Smooth muscle cell (in vitro differentiated cells): ENCODE measurements around the gene CIAO1. TPM values are rescaled to one million over a fixed set of nuclear protein-coding genes. Genes with fewer than 3 reads are reported as not detected.
"Not testable (repeated sequence)": the region's sequence is repeated elsewhere in the genome, so short reads cannot be mapped to it uniquely, and the experiment has no call there.

Experiments used
- DNase-seq: peaks from one replicate; lab custom pipeline; 2025; ENCODE audit not compliant: unreplicated experiment; lab: John Stamatoyannopoulos, UW
- H2AFZ ChIP-seq: fragments of 200-600 bp; sonication (generic); 2 replicates; pipeline ENCODE4 v1.6.0; 2016; ENCODE audit warnings: antibody characterized with exemption, low read depth, mild to moderate bottlenecking
- H3F3A ChIP-seq: fragments of 200-600 bp; sonication (generic); 2 replicates; pipeline ENCODE4 v1.6.0; 2017; ENCODE audit warnings: antibody characterized with exemption, low read depth
- H3K27ac ChIP-seq: fragments of 200-600 bp; sonication (generic); 2 replicates; pipeline ENCODE4 v1.5.1; 2016; ENCODE audit warnings: low read depth, mild to moderate bottlenecking
- H3K27me3 ChIP-seq: fragments of 200-600 bp; sonication (generic); 2 replicates; pipeline ENCODE4 v1.6.1; 2016; ENCODE audit warnings: low read depth, mild to moderate bottlenecking
- H3K36me3 ChIP-seq: fragments of 200-600 bp; sonication (generic); 2 replicates; pipeline ENCODE4 v1.5.1; 2016; ENCODE audit warnings: low read depth
- H3K4me1 ChIP-seq: fragments of 200-600 bp; sonication (generic); 2 replicates; pipeline ENCODE4 v1.5.1; 2016; ENCODE audit warnings: low read depth
- H3K4me2 ChIP-seq: fragments of 200-600 bp; sonication (generic); 2 replicates; pipeline ENCODE4 v1.6.0; 2016; ENCODE audit warnings: mild to moderate bottlenecking
- H3K4me3 ChIP-seq: fragments of 200-600 bp; sonication (generic); 2 replicates; pipeline ENCODE4 v1.5.1; 2016; ENCODE audit warnings: mild to moderate bottlenecking
- H3K79me2 ChIP-seq: fragments of 200-600 bp; sonication (generic); 2 replicates; pipeline ENCODE4 v1.6.0; 2016; ENCODE audit warnings: low read depth, mild to moderate bottlenecking
- H3K9ac ChIP-seq: fragments of 200-600 bp; sonication (generic); 2 replicates; pipeline ENCODE4 v1.6.0; 2016; ENCODE audit warnings: low read depth
- H3K9me3 ChIP-seq: fragments of 200-600 bp; sonication (generic); replicated peaks from 2 replicates; pipeline ENCODE4 v1.5.1; 2016; ENCODE audit warnings: low read depth
- H4K20me1 ChIP-seq: fragments of 200-600 bp; sonication (generic); 2 replicates; pipeline ENCODE4 v1.6.0; 2016; ENCODE audit warnings: low read depth
- CTCF ChIP-seq: fragments of 200-600 bp; sonication (generic); IDR thresholded peaks from 2 replicates; pipeline ENCODE4 v1.5.1; 2017; ENCODE audit warnings: borderline replicate concordance, mild to moderate bottlenecking, antibody characterized with exemption; ENCODE audit not compliant: insufficient read depth, poor library complexity, severe bottlenecking
- WGBS: methylation state at CpG from one replicate; pipeline ENCODE4 v1.1.7; 2016; ENCODE audit warnings: low lambda C conversion rate; 5-methylcytosine and 5-hydroxymethylcytosine counted together
- polyA plus RNA-seq: library from polyadenylated mRNA; unstranded; fragments of >200 nt; fragmentation: Nextera tagmentation; extraction: Ambion mirVana; gene quantifications from 2 replicates; pipeline ENCODE4 v1.2.1, GENCODE V29; 2016
- total RNA-seq: library from RNA; depleted of rRNA; stranded (reverse); fragments of >200 nt; gene quantifications from 2 replicates; pipeline ENCODE4 v1.2.3, GENCODE V29; 2014

Gene CIAO1
- total and polyA plus RNA-seq, 2 experiments from 2014 or later = 48.6 to 56.2 TPM

GRCh38 chr2:96254571-96254970 is 11.5 kb upstream of the CIAO1 start:
- Histone ChIP-seq H3K79me2 (peaks cover 37% of the 10 kb centered on the region), H3K9ac (no peak overlapping the region), H3F3A (peaks cover 7% of the 10 kb centered on the region), H3K27ac (no peak overlapping the region), H3K36me3 (no peaks in the 10 kb centered on the region), H3K4me3 (no peak overlapping the region), H3K4me2 (no peak overlapping the region), H3K9me3 (no peaks in the 10 kb centered on the region), H2AFZ (no peak overlapping the region), H3K4me1 (no peaks in the 10 kb centered on the region), H3K27me3 (no peaks in the 10 kb centered on the region), H4K20me1 (peaks cover 29% of the 10 kb centered on the region)
- WGBS = 98% methylated on average over 11 of the region's 11 CpGs
- no peak for TF ChIP-seq CTCF
- DNase-seq = no peak

- Histone ChIP-seq H3K9ac (no peak overlapping the region), H3K4me2 (no peak overlapping the region), H3K4me1 (no peaks in the 10 kb centered on the region), H2AFZ (no peak overlapping the region), H3K27me3 (no peaks in the 10 kb centered on the region), H3F3A (peaks cover 14% of the 10 kb centered on the region), H4K20me1 (peaks cover 49% of the 10 kb centered on the region), H3K9me3 (no peaks in the 10 kb centered on the region), H3K36me3 (no peaks in the 10 kb centered on the region), H3K27ac (no peak overlapping the region), H3K79me2 (peaks cover 42% of the 10 kb centered on the region), H3K4me3 (no peak overlapping the region)
- WGBS = 97% methylated on average over 6 of the region's 6 CpGs
- no peak for TF ChIP-seq CTCF
- DNase-seq = no peak
Observed at GRCh38 chr2:96256611-96257113, 9.4 kb upstream of the CIAO1 start.

DNA sequence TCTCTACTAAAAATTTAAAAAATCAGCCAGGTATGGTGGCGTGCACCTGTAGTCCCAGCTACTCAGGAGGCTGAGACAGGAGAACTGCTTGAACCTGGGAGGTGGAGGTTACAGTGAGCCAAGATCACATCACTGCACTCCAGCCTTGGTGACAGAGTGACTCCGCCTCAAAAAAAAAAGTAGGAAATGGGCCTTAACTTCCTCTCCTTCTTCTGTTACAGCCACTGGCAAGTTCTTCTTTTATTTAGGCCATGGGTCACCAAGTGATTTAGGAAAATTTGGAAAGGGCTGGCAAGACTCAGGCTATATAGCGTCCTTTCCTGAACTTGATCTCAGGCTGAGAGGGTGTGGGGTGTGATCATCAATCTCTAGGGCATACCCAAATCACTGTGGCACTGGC is 8.3 kb upstream of the CIAO1 start:
- H2AFZ ChIP-seq, H3K4me3 ChIP-seq, H3K4me2 ChIP-seq, H3K27me3 ChIP-seq, H3K36me3 ChIP-seq, DNase-seq, H3K27ac ChIP-seq, H3K4me1 ChIP-seq, H3K9ac ChIP-seq, H3K9me3 ChIP-seq: not testable (repeated sequence)
- Histone ChIP-seq H3F3A (peaks cover 16% of the 10 kb centered on the region), H4K20me1 (peaks cover 51% of the 10 kb centered on the region), H3K79me2 (peaks cover 53% of the 10 kb centered on the region)
- 100% methylated on average over 3 of the region's 3 CpGs for WGBS

- no peak overlapping the region for H2AFZ ChIP-seq
- H3K9ac ChIP-seq = no peak overlapping the region
- H4K20me1 ChIP-seq = peaks cover 53% of the 10 kb centered on the region
Observed at GRCh38 chr2:96258166-96259022, 7.6 kb upstream of the CIAO1 start.

More at GRCh38 chr2:96258166-96259022, 7.6 kb upstream of the CIAO1 start:
- TF ChIP-seq CTCF = no peak
- Histone ChIP-seq H3K9me3 (no peaks in the 10 kb centered on the region), H3K27ac (no peak overlapping the region), H3F3A (peaks cover 16% of the 10 kb centered on the region), H3K79me2 (peaks cover 59% of the 10 kb centered on the region), H3K4me2 (no peak overlapping the region), H3K27me3 (no peaks in the 10 kb centered on the region), H3K4me3 (no peak overlapping the region), H3K36me3 (no peaks in the 10 kb centered on the region), H3K4me1 (no peaks in the 10 kb centered on the region)
- DNase-seq = no peak
- WGBS = 95% methylated on average over 7 of the region's 7 CpGs
